HUES48 (cell line): Measurements from ENCODE around the gene MSH4.
A peak's percentile ranks its signal among the peaks of the same experiment; 100 is the strongest.
"Not testable (repeated sequence)": the region's sequence is repeated elsewhere in the genome, so short reads cannot be mapped to it uniquely, and the experiment has no call there.

ENCODE experiments used
- H3K27ac ChIP-seq: one replicate; pipeline ENCODE4 v1.7.0; 2013; ENCODE audit warnings: low read depth, low read length, inconsistent platforms
- H3K27me3 ChIP-seq: 2 replicates; pipeline ENCODE4 v1.6.1; 2013; ENCODE audit warnings: mild to moderate bottlenecking, low read length; ENCODE audit not compliant: control insufficient read depth, insufficient read depth
- H3K36me3 ChIP-seq: 2 replicates; pipeline ENCODE4 v1.6.1; 2013; ENCODE audit warnings: low read length; ENCODE audit not compliant: control insufficient read depth, insufficient read depth
- H3K4me1 ChIP-seq: 2 replicates; pipeline ENCODE4 v1.6.1; 2013; ENCODE audit warnings: mild to moderate bottlenecking, low read length; ENCODE audit not compliant: control insufficient read depth, insufficient read depth
- H3K4me3 ChIP-seq: 2 replicates; pipeline ENCODE4 v1.5.1; 2013; ENCODE audit warnings: mild to moderate bottlenecking, low read depth, low read length
- H3K9ac ChIP-seq: 2 replicates; pipeline ENCODE4 v1.6.1; 2013; ENCODE audit warnings: mild to moderate bottlenecking, low read depth, low read length, moderate library complexity
- H3K9me3 ChIP-seq: 2 replicates; pipeline ENCODE4 v1.6.1; 2013; ENCODE audit warnings: low read length; ENCODE audit not compliant: control insufficient read depth, insufficient read depth

Gene MSH4

DNA sequence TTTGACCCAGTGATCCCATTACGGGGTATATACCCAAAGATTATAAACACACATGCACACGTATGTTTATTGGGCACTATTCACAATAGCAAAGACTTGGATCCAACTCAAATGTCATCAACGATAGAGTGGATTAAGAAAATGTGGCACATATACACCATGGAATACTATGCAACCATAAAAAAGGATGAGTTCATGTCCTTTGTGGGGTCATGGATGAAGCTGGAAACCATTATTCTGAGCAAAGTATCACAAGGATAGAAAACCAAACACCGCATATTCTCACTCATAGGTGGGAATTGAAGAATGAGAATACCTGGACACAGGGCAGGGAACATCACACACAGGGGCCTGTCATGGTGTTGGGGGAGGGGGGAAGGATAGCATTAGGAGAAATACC is 12.8 kb upstream of the MSH4 start:
- not testable (repeated sequence) for H3K27ac ChIP-seq, H3K9ac ChIP-seq, H3K4me3 ChIP-seq, H3K4me1 ChIP-seq, H3K9me3 ChIP-seq, H3K27me3 ChIP-seq
- H3K36me3 ChIP-seq, result peaks cover 18% of the 10 kb centered on the region

DNA sequence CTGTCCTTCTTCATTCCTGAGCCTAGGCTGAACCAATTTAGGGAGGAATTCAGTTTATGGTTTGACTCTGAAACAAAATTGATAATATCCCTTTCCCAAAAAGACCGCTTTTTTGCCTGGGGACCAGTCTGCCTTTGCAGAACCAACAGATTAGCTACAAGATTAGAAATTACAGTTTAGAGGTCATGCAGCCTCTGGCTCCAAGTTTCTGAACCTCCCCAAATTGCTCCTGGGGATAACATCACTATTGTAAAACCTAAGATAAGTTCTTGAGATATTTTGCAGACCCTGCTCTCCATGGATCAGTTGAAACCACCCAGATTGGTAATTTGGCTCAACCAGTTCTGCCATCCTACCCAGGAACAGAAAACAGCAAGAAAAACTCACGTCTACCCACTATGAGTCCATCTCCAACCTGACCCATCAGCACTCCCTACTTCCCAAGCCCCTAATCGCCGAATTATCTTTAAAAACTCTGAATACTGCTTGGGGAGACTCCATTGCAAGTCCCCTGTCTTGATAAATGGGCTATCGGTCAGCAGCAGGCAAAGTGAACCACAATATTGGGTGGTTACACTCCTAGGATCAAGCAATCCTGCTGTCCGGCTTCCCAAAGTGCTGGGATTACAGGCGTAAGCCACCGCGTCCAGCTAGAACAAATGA is 11.2 kb upstream of the MSH4 start:
- H3K9ac ChIP-seq, result peak overlapping the region; percentile 75
- H3K4me3 ChIP-seq, result peak overlapping the region; percentile 90
- no peaks in the 10 kb centered on the region for H3K9me3 ChIP-seq
- H3K27me3 ChIP-seq, result no peaks in the 10 kb centered on the region
- peak overlapping the region; percentile 57 for H3K27ac ChIP-seq
- H3K4me1 ChIP-seq, result 0 out of 2 replicates have a peak, but pooled peaks cover 7% of the 10 kb centered on the region
- H3K36me3 ChIP-seq, result peaks cover 34% of the 10 kb centered on the region

DNA sequence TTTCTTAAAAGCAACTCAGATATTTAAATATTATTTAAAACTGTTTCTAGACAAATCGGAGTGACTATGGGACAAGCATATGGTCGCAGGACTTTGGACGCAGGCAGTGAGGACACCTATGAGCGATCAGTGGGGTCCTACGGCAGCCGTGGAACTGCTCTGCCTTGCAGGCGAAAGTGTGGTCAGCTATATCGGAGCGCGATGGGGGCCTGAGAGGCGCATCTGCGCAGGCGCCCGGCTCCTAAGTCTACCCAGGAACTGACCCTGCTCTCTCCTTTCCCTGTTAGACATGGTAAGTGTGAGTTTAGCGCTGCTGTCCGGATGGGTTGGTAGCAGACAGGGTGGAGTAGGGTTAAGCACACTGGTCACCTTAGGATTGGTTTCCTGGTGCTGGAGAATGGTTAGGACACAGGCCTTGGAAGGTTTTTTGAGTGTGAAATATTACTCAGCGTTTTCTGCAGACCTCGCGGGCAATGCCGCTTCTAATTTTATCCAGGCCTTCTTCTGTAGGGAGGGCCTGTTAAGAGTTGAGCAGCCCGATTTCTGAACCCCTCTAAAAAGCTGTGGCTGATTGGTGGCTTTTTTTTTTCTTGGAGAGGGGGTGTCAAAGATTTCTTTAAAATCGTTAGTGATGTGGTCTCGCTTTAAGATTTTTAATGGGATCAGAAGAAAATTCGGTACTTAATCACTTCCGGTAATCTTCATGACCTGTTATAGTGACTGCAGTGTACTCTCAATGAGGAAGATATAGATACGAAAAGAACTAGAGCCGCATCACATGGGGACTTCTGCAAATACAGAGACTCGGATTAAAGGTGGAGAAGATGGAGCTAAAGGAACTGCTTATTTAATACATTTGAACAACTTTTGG is 10.5 kb upstream of the MSH4 start, which contains the start of gene RABGGTB:
RABGGTB (plus strand) TSS at position 274 of the 871 bp plus-strand sequence; CDS start at position 290, 16 bp downstream.
- 0 out of 2 replicates have a peak, but pooled peaks cover 7% of the 10 kb centered on the region for H3K4me1 ChIP-seq
- H3K4me3 ChIP-seq, result peak within 1 kb of the TSS; percentile 90
- peak within 1 kb of the TSS; percentile 94 for H3K9ac ChIP-seq
- peak within 1 kb of the TSS; percentile 79 for H3K27ac ChIP-seq
- H3K36me3 ChIP-seq, result peaks cover 41% of the 10 kb centered on the region
- H3K27me3 ChIP-seq, result no peaks in the 10 kb centered on the region
- no peaks in the 10 kb centered on the region for H3K9me3 ChIP-seq

DNA sequence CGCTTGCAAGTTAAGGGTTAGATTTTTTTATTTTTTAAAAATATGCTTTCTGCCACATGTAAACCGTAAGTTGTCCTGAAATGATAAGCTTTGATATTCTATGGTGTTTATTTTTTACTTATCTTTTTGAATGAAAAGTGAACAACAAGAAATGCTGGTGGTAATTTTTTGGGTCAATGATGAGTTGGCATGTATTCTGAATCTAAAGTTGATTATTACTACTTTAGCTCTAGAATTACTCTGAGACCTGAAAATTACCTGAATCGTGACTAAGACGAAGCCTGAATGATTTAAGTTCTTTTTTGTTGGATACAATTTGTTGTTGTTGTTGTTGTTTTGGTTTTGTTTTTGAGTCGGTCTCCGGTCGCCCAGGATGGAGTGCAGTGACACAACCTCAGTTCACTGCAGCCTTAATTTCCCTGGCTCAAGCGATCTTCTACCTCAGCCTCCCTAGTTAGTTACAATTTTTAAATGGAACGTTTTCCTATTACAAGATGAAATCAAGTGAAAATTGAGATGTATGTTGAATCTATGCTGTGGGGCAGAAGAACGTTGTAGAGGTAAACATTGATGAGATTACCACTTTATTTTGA is 9.7 kb upstream of the MSH4 start:
- Histone ChIP-seq H3K9ac (peak overlapping the region; percentile 94), H3K27ac (peak overlapping the region; percentile 79), H3K36me3 (peaks cover 49% of the 10 kb centered on the region), H3K9me3 (no peaks in the 10 kb centered on the region), H3K4me3 (peak overlapping the region; percentile 90), H3K27me3 (no peaks in the 10 kb centered on the region), H3K4me1 (0 out of 2 replicates have a peak, but pooled peaks cover 7% of the 10 kb centered on the region)

DNA sequence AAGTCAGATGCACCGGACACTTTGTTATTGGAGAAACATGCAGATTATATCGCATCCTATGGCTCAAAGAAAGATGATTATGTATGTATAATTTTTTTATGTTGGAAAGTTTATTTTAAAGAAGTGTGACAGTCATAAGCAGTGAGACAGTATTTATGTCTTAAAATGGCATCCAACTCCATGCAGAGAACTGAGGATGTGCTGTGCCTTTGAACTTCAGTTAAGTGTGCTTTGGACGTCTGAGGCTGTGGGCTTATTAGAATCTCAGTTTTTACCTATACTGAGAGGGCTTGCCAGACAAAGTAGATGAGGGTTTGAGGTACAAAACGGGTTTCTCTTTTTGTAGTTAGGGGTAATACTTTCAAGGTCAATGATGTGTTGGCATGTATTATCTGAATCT is 9.2 kb upstream of the MSH4 start:
- Histone ChIP-seq H3K4me3 (peak overlapping the region; percentile 90), H3K27me3 (no peaks in the 10 kb centered on the region), H3K36me3 (peaks cover 54% of the 10 kb centered on the region), H3K4me1 (0 out of 2 replicates have a peak, but pooled peaks cover 7% of the 10 kb centered on the region), H3K9ac (peak overlapping the region; percentile 94), H3K9me3 (no peaks in the 10 kb centered on the region), H3K27ac (peak overlapping the region; percentile 79)

DNA sequence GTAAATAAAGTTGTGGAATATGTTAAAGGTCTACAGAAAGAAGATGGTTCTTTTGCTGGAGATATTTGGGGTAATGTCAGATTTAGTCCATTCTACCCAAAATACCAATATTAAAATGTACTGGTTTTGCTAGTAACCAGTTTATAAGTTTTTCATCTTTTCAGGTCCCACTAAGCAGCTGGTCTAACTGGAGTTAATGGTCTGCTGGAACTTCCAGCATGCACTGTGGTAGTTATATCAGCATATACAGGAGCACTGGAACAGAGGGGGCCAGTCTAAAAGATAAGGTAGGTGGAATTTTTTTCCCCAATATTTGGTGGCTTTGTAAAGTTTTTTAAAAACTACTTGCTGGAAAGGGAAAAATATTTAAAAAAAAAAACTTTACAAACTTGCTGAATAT is 6.7 kb upstream of the MSH4 start:
- Histone ChIP-seq H3K4me1 (0 out of 2 replicates have a peak, but pooled peaks cover 7% of the 10 kb centered on the region), H3K4me3 (peak overlapping the region; percentile 90), H3K27ac (no peak overlapping the region), H3K9ac (peak overlapping the region; percentile 2; the same call in 1 of the 2 replicates), H3K9me3 (no peaks in the 10 kb centered on the region), H3K36me3 (peaks cover 79% of the 10 kb centered on the region), H3K27me3 (no peaks in the 10 kb centered on the region)

DNA sequence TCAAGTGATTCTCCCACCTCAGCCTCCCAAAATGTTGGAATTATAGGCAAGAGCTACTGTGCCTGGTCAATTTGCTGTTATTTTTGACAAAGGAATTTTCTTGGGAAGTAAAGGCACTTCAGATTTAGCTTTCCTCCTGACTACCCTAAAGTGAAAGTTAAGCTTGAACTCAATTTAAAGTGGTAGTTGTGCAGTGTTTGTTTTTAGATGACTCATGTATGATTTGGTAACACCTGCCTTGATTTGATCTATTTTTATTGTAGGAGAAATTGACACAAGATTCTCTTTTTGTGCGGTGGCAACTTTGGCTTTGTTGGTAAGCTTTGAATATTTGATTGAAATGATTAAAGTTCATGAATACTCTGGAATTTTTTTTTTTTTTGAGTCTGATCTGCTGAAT is 5.7 kb upstream of the MSH4 start:
- H3K4me1 ChIP-seq, result 0 out of 2 replicates have a peak, but pooled peaks cover 7% of the 10 kb centered on the region
- no peaks in the 10 kb centered on the region for H3K9me3 ChIP-seq
- peaks cover 89% of the 10 kb centered on the region for H3K36me3 ChIP-seq
- peak overlapping the region; percentile 37 for H3K27ac ChIP-seq
- H3K4me3 ChIP-seq, result no peak overlapping the region
- H3K27me3 ChIP-seq, result no peaks in the 10 kb centered on the region
- H3K9ac ChIP-seq, result no peak overlapping the region

DNA sequence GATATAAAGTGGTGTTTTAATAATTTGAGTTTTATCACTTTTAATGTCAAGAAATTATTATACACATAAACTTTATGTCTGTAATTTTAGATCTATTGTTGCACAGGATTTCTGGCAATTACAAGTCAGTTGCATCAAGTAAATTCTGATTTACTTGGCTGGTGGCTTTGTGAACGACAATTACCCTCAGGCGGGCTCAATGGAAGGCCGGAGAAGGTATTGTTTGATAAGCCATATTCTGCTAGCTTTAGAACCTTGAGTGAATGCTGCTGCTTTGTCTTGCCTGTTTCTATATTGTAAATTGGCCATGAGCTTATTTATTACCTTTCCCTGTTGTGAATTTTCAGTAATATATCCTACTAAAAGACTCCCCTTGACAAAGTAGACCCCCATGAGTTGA is 4.6 kb upstream of the MSH4 start:
- Histone ChIP-seq H3K4me3 (no peak overlapping the region), H3K36me3 (peaks cover 99% of the 10 kb centered on the region), H3K27ac (peak overlapping the region; percentile 16), H3K9me3 (no peaks in the 10 kb centered on the region), H3K4me1 (0 out of 2 replicates have a peak, but pooled peaks cover 7% of the 10 kb centered on the region), H3K27me3 (no peaks in the 10 kb centered on the region), H3K9ac (no peak overlapping the region)

DNA sequence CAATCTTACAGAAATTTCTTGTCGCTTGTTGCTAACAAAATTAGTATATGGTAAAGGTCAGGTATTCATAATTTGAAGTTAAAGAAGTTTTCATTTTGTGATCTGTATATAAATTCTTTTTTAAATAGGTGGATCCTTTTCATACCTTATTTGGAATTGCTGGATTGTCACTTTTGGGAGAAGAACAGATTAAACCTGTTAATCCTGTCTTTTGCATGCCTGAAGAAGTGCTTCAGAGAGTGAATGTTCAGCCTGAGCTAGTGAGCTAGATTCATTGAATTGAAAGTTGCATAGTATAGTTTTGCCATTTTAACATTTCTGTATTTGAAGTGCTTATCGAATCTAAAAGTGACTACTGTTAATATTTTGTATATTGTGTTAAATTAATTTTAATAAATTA is 2.3 kb upstream of the MSH4 start:
- Histone ChIP-seq H3K27ac (no peak overlapping the region), H3K9me3 (no peaks in the 10 kb centered on the region), H3K27me3 (no peaks in the 10 kb centered on the region), H3K36me3 (peaks cover 91% of the 10 kb centered on the region), H3K4me1 (0 out of 2 replicates have a peak, but pooled peaks cover 2% of the 10 kb centered on the region), H3K9ac (no peak overlapping the region), H3K4me3 (no peak overlapping the region)

DNA sequence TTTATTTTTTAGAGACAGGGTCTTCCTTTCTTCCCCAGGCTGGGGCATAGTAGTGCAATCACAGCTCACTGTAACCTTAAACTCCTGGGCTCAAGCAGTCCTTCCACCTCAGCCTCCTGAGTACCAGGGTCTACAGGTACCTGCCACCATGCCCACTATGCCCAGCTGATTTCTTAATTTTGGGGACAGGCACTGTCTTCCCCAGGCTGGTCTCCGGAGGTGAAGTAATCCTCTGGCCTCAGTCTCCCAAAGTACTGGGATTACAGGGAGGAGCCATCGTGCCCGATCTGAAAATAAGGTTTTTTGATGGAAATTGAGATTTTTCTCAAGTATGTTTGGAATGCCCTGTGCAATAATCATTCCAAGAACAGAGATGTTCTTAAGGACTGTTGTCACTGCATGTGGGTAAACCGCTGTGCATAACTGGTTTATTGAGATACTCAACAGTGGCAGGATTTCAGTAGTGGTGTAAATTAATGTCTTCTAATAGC is 934 bp upstream of the MSH4 start:
- H3K4me1 ChIP-seq, result no peaks in the 10 kb centered on the region
- H3K27me3 ChIP-seq, result no peaks in the 10 kb centered on the region
- H3K36me3 ChIP-seq, result peaks cover 77% of the 10 kb centered on the region
- H3K4me3 ChIP-seq, result no peak overlapping the region
- no peaks in the 10 kb centered on the region for H3K9me3 ChIP-seq
- H3K9ac ChIP-seq, result no peak overlapping the region
- H3K27ac ChIP-seq, result no peak overlapping the region
